Measurements from ENCODE around the gene VAMP8. TPM values are rescaled to one million over a fixed set of nuclear protein-coding genes. Genes with fewer than 3 reads are reported as not detected.
"Not testable (repeated sequence)": the region's sequence is repeated elsewhere in the genome, so short reads cannot be mapped to it uniquely, and the experiment has no call there.

Gene VAMP8
- total RNA-seq, 1 experiment from 2014 or later, result not detected

DNA sequence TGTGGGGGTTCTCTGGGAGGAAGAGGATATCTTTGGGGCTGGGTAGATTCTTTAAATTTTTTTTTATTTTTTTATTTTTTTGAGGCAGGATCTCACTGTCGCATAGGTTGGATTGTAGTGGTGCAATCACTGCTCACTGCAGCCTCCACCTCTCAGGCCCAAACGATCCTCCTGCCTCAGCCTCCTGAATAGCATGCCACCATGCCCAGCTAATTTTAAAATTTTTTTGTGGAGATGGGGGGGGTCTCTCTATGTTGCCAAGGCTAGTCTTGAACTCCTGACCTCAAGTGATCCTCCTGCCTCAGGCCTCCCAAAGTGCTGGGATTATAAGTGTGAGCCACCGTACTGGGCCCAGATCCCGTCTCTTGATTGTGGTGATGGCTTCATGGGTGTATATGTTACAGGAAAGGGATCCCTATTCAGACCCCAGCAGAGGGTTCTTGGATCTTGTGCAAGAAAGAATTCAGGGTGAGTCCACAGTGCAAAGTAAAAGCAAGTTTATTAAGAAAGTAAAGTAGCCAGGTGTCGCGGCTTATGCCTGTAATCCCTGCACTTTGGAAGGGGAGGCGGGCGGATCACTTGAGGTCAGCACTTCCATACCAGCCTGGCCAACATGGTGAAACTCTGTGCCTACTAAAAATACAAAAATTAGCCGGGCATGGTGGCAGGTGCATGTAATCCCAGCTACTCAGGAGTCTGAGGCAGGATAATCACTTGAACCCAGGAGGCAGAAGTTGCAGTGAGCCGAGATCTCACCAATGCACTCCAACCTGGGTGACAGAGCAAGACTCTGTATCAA lies 36.5 kb downstream of the VAMP8 start:
- Histone ChIP-seq H3K27ac (no peak overlapping the region), H3K9me3 (replicated peaks) (no peaks in the 10 kb centered on the region; the same call in 1 of the 2 replicates), H3K36me3 (peaks cover 42% of the 10 kb centered on the region), H3K4me1 (replicated peaks) (peaks cover 25% of the 10 kb centered on the region), H3K27me3 (replicated peaks) (no peaks in the 10 kb centered on the region), H3K4me3 (no peak overlapping the region)
- DNase-seq (ENCODE audit: low read depth in 1 of 2, low spot score in 2 of 2), result no peak

DNA sequence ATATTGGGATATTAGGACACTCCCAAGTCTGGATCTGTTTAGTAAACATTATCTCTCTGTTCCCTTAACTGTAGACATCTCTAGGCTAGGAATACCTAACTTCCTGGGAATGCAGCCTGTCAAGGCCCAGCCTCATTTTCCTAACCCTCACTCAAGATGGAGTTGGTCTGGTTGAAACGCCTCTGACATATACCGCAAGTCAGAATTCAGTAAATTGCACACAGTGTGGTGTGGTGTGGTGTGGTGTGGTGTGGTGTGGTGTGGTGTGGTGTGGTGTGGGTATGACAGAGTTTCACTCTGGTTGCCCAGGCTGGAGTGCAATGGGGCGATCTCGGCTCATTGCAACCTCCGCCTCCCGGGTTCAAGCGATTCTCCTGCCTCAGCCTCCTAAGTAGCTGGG lies 37.4 kb downstream of the VAMP8 start:
- not testable (repeated sequence) for H3K27me3 ChIP-seq (replicated peaks); H3K4me3 ChIP-seq; H3K9me3 ChIP-seq (replicated peaks); H3K27ac ChIP-seq; DNase-seq (ENCODE audit: low read depth in 1 of 2, low spot score in 2 of 2)
- H3K4me1 ChIP-seq (replicated peaks), result peaks cover 25% of the 10 kb centered on the region
- peaks cover 43% of the 10 kb centered on the region for H3K36me3 ChIP-seq

GRCh38 chr2:85615413-85615728 lies 38.0 kb downstream of the VAMP8 start:
- Histone ChIP-seq H3K4me3 (peak overlapping the region; percentile 97), H3K36me3 (peaks cover 45% of the 10 kb centered on the region), H3K27me3 (replicated peaks) (no peaks in the 10 kb centered on the region), H3K9me3 (replicated peaks) (no peaks in the 10 kb centered on the region; the same call in 1 of the 2 replicates), H3K4me1 (replicated peaks) (peaks cover 22% of the 10 kb centered on the region), H3K27ac (no peak overlapping the region)
- DNase-seq (ENCODE audit: low read depth in 1 of 2, low spot score in 2 of 2), result no peak

- not testable (repeated sequence) for H3K9me3 ChIP-seq (replicated peaks); DNase-seq (ENCODE audit: low read depth in 1 of 2, low spot score in 2 of 2); H3K27me3 ChIP-seq (replicated peaks); H3K27ac ChIP-seq
- H3K4me1 ChIP-seq (replicated peaks), result peaks cover 11% of the 10 kb centered on the region
- H3K36me3 ChIP-seq, result peaks cover 63% of the 10 kb centered on the region
- peak overlapping the region; percentile 97; the same call in 1 of the 2 replicates for H3K4me3 ChIP-seq
Observed at GRCh38 chr2:85617723-85618122, 40.3 kb downstream of the VAMP8 start.

GRCh38 chr2:85619617-85620016 lies 42.2 kb downstream of the VAMP8 start:
- no peak for DNase-seq (ENCODE audit: low read depth in 1 of 2, low spot score in 2 of 2)
- Histone ChIP-seq H3K27me3 (replicated peaks) (no peaks in the 10 kb centered on the region), H3K27ac (no peak overlapping the region), H3K4me1 (replicated peaks) (peaks cover 11% of the 10 kb centered on the region), H3K36me3 (peaks cover 79% of the 10 kb centered on the region), H3K9me3 (replicated peaks) (no peaks in the 10 kb centered on the region), H3K4me3 (no peak overlapping the region)

- H3K9me3 ChIP-seq (replicated peaks), result no peaks in the 10 kb centered on the region
- H3K27ac ChIP-seq, result no peak overlapping the region
- peaks cover 93% of the 10 kb centered on the region for H3K36me3 ChIP-seq
- DNase-seq (ENCODE audit: low read depth in 1 of 2, low spot score in 2 of 2), result no peak
- no peak overlapping the region for H3K4me3 ChIP-seq
- no peaks in the 10 kb centered on the region for H3K27me3 ChIP-seq (replicated peaks)
- H3K4me1 ChIP-seq (replicated peaks), result peaks cover 8% of the 10 kb centered on the region
Observed at GRCh38 chr2:85621338-85621737, 44.0 kb downstream of the VAMP8 start.

GRCh38 chr2:85623991-85624390 lies 46.6 kb downstream of the VAMP8 start:
- Histone ChIP-seq H3K4me3 (no peak overlapping the region), H3K9me3 (replicated peaks) (no peaks in the 10 kb centered on the region), H3K27ac (no peak overlapping the region), H3K36me3 (peaks cover 97% of the 10 kb centered on the region), H3K4me1 (replicated peaks) (no peaks in the 10 kb centered on the region), H3K27me3 (replicated peaks) (no peaks in the 10 kb centered on the region)
- no peak for DNase-seq (ENCODE audit: low read depth in 1 of 2, low spot score in 2 of 2)

DNA sequence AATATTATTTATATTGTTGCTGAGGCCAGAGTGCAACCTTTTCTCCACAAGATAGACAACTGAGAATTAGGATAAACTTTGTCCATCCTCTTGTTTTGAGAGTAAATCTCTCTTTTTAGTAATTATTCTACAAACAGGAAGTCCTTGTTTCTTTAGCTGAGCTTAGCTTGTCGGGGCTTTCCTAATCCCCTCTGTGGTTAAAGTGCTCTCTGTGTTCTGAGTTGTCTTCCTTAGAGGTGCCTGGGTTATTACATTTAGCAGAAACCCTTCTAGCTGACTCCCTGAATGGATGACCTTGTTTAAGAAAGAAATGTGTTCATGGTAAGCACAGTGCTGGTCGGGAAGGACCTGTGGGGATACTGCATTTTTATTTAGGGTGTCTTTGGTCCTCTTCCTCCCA lies 51.3 kb downstream of the VAMP8 start:
- no peaks in the 10 kb centered on the region for H3K27me3 ChIP-seq (replicated peaks)
- peaks cover 100% of the 10 kb centered on the region for H3K36me3 ChIP-seq
- no peaks in the 10 kb centered on the region for H3K4me1 ChIP-seq (replicated peaks)
- DNase-seq (ENCODE audit: low read depth in 1 of 2, low spot score in 2 of 2), result no peak
- no peaks in the 10 kb centered on the region for H3K9me3 ChIP-seq (replicated peaks)
- H3K4me3 ChIP-seq, result no peak overlapping the region
- no peak overlapping the region for H3K27ac ChIP-seq

- Histone ChIP-seq H3K27ac (no peak overlapping the region), H3K4me3 (no peak overlapping the region), H3K9me3 (replicated peaks) (no peaks in the 10 kb centered on the region), H3K36me3 (peaks cover 98% of the 10 kb centered on the region), H3K4me1 (replicated peaks) (no peaks in the 10 kb centered on the region), H3K27me3 (replicated peaks) (no peaks in the 10 kb centered on the region)
- no peak for DNase-seq (ENCODE audit: low read depth in 1 of 2, low spot score in 2 of 2)
Observed at GRCh38 chr2:85631316-85631715, 53.9 kb downstream of the VAMP8 start.

Other genes with a start within 250 kb of the VAMP8 start
- 103 and 120 TPM in 2 replicates for gene TGOLN2, start 249.6 kb upstream of the VAMP8 start, total RNA-seq (2014; rRNA removed; shearing (Covaris generic))
- 40.7 and 55.8 TPM in 2 replicates for gene RETSAT, start 223.1 kb upstream of the VAMP8 start, total RNA-seq (2014; rRNA removed; shearing (Covaris generic))
- gene ELMOD3, start 222.8 kb upstream of the VAMP8 start, total RNA-seq (2014; rRNA removed; shearing (Covaris generic)), result 13.7 and 22.3 TPM in 2 replicates
- gene CAPG, start 167.2 kb upstream of the VAMP8 start, total RNA-seq (2014; rRNA removed; shearing (Covaris generic)), result 0.60 and 1.4 TPM in 2 replicates
- gene SH2D6, start 158.9 kb upstream of the VAMP8 start, total RNA-seq (2014; rRNA removed; shearing (Covaris generic)), result not detected in 2 replicates
- gene MAT2A, start 38.4 kb upstream of the VAMP8 start, total RNA-seq (2014; rRNA removed; shearing (Covaris generic)), result 84.2 and 92.7 TPM in 2 replicates
- 38.0 and 41.2 TPM in 2 replicates for gene GGCX, start 16.1 kb upstream of the VAMP8 start, total RNA-seq (2014; rRNA removed; shearing (Covaris generic))
- 37.0 and 47.5 TPM in 2 replicates for gene VAMP5, start 6.8 kb downstream of the VAMP8 start, total RNA-seq (2014; rRNA removed; shearing (Covaris generic))
- gene RNF181, start 18.2 kb downstream of the VAMP8 start, total RNA-seq (2014; rRNA removed; shearing (Covaris generic)), result 212 and 219 TPM in 2 replicates
- gene TMEM150A, start 25.1 kb downstream of the VAMP8 start, total RNA-seq (2014; rRNA removed; shearing (Covaris generic)), result 1.0 and 5.1 TPM in 2 replicates
- gene C2orf68, start 34.5 kb downstream of the VAMP8 start, total RNA-seq (2014; rRNA removed; shearing (Covaris generic)), result 12.2 and 16.0 TPM in 2 replicates
- 107 and 128 TPM in 2 replicates for gene USP39, start 38.6 kb downstream of the VAMP8 start, total RNA-seq (2014; rRNA removed; shearing (Covaris generic))
- gene SFTPB, start 90.6 kb downstream of the VAMP8 start, total RNA-seq (2014; rRNA removed; shearing (Covaris generic)), result not detected in 2 replicates
- not detected in 2 replicates for gene GNLY, start 116.8 kb downstream of the VAMP8 start, total RNA-seq (2014; rRNA removed; shearing (Covaris generic))
- gene ATOH8, start 176.4 kb downstream of the VAMP8 start, total RNA-seq (2014; rRNA removed; shearing (Covaris generic)), result 9.8 and 16.4 TPM in 2 replicates

Data from SJSA1 (cell line).